Measurements from ENCODE around the gene PDXK.

Gene PDXK

GRCh38 chr21:43723648-43724047 is 4.7 kb downstream of the PDXK start:
- peaks cover 17% of the 10 kb centered on the region for H3K79me2 ChIP-seq (ENCODE audit: control insufficient read depth, insufficient read depth, low read length, poor library complexity)
- H4K8ac ChIP-seq (ENCODE audit: low read depth, low read length): no peak overlapping the region
- peaks cover 2% of the 10 kb centered on the region for H3K9me3 ChIP-seq (ENCODE audit: insufficient read depth, low read depth, low read length)
- DNase-seq: no peak
- H3K23ac ChIP-seq (ENCODE audit: low read length): no peak overlapping the region
- no peak overlapping the region for H4K12ac ChIP-seq (ENCODE audit: low read depth, low read length)
- no peak overlapping the region for H2AK5ac ChIP-seq (ENCODE audit: low read length)
- WGBS (ENCODE audit: extremely low coverage, insufficient coverage, insufficient read length): no CpG with 5 or more reads among the region's 12 CpGs
- peaks cover 7 to 11% of the 10 kb centered on the region in 2 experiments for H3K36me3 ChIP-seq (ENCODE audit: control insufficient read depth in 1 of 2, insufficient read depth in 2 of 2, low read length in 2 of 2)
- H4K91ac ChIP-seq (ENCODE audit: low read depth, low read length): no peak overlapping the region
- no peak overlapping the region for H3K27ac ChIP-seq (ENCODE audit: low read depth, low read length)
- H2BK120ac ChIP-seq (ENCODE audit: insufficient read depth, low read length, poor library complexity): no peak overlapping the region
- H3K14ac ChIP-seq (ENCODE audit: low read length): no peak overlapping the region
- no peak overlapping the region for H2BK12ac ChIP-seq (ENCODE audit: low read length)
- no peak overlapping the region for H3K4ac ChIP-seq (ENCODE audit: low read depth, low read length)
- no peak overlapping the region for H2BK5ac ChIP-seq (ENCODE audit: low read depth, low read length, poor library complexity)
- H3K4me1 ChIP-seq (ENCODE audit: control insufficient read depth in 1 of 2, insufficient read depth in 2 of 2, low read length in 2 of 2): peaks cover 22 to 25% of the 10 kb centered on the region in 2 experiments
- no peak overlapping the region for H2AFZ ChIP-seq (ENCODE audit: insufficient read depth, low read length, poor library complexity)
- H3K27me3 ChIP-seq (ENCODE audit: insufficient read depth, low read length): no peaks in the 10 kb centered on the region
- no peak overlapping the region for H3K4me3 ChIP-seq (ENCODE audit: low read depth, low read length)
- H3K4me2 ChIP-seq (ENCODE audit: low read length): no peak overlapping the region
- H3K9ac ChIP-seq (ENCODE audit: low read length): no peak overlapping the region
- H3K79me1 ChIP-seq (ENCODE audit: low read length): peaks cover 19% of the 10 kb centered on the region
- no peak overlapping the region for H3K18ac ChIP-seq (ENCODE audit: low read length)

DNA sequence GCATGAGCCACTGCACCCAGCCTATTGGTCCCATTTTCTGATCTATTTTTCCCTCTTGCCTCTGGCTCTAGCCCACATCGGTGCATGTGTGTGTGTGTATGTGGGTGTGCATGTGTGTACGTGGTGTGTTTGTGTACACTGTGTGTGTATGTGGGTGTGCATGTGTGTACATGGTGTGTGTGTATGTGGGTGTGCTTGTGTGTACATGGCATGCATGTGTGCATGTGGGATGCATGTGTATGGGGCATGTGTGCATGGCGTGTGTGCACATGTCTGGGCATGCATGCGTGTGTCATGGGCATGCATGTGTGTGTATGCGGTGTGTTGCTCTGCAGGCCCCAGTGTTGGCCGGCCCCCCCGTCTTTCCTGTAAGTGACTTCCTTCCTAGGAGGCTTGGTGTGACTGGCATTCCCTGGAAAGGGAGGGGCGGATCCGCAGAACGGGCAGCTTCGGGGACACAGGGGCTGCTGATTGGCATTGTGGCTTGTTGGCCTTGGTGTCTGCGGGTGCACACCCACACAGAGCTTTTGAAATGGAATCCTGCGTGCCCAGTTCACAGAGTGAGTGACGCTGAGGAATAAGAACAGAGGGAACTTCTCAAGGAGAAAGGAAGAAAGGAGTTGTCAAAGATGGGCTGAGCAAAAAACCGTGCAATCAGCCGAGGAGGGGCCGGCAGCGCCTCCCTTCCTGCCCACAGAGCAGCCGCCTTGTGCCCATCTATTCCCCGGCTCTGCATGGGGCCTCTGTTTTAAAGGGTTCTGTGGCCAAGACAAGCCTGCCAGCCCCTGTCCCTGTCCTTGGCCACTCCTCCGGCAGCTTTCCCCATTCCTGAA is 8.0 kb downstream of the PDXK start:
- H4K12ac ChIP-seq (ENCODE audit: low read depth, low read length): no peak overlapping the region
- H3K4ac ChIP-seq (ENCODE audit: low read depth, low read length): no peak overlapping the region
- H3K4me2 ChIP-seq (ENCODE audit: low read length): no peak overlapping the region
- no peak overlapping the region for H2AK5ac ChIP-seq (ENCODE audit: low read length)
- peak in 1 of 2 donors; percentile 51 for DNase-seq
- H3K9ac ChIP-seq (ENCODE audit: low read length): no peak overlapping the region
- H3K18ac ChIP-seq (ENCODE audit: low read length): no peak overlapping the region
- H2BK5ac ChIP-seq (ENCODE audit: low read depth, low read length, poor library complexity): no peak overlapping the region
- peaks cover 14 to 16% of the 10 kb centered on the region in 2 experiments for H3K4me1 ChIP-seq (ENCODE audit: control insufficient read depth in 1 of 2, insufficient read depth in 2 of 2, low read length in 2 of 2)
- no CpG with 5 or more reads among the region's 21 CpGs for WGBS (ENCODE audit: extremely low coverage, insufficient coverage, insufficient read length)
- H3K23ac ChIP-seq (ENCODE audit: low read length): peak overlapping the region; percentile 95
- H3K36me3 ChIP-seq (ENCODE audit: control insufficient read depth in 1 of 2, insufficient read depth in 2 of 2, low read length in 2 of 2): peaks cover 7 to 9% of the 10 kb centered on the region in 2 experiments
- H3K27ac ChIP-seq (ENCODE audit: low read depth, low read length): no peak overlapping the region
- H2BK120ac ChIP-seq (ENCODE audit: insufficient read depth, low read length, poor library complexity): no peak overlapping the region
- peaks cover 18% of the 10 kb centered on the region for H3K79me1 ChIP-seq (ENCODE audit: low read length)
- H3K9me3 ChIP-seq (ENCODE audit: insufficient read depth, low read depth, low read length): peaks cover 4% of the 10 kb centered on the region
- peak overlapping the region; percentile 60 for H3K4me3 ChIP-seq (ENCODE audit: low read depth, low read length)
- no peak overlapping the region for H2AFZ ChIP-seq (ENCODE audit: insufficient read depth, low read length, poor library complexity)
- no peak overlapping the region for H2BK12ac ChIP-seq (ENCODE audit: low read length)
- peaks cover 6% of the 10 kb centered on the region for H3K79me2 ChIP-seq (ENCODE audit: control insufficient read depth, insufficient read depth, low read length, poor library complexity)
- H3K27me3 ChIP-seq (ENCODE audit: insufficient read depth, low read length): no peaks in the 10 kb centered on the region
- no peak overlapping the region for H4K8ac ChIP-seq (ENCODE audit: low read depth, low read length)
- H4K91ac ChIP-seq (ENCODE audit: low read depth, low read length): peak overlapping the region; percentile 85
- H3K14ac ChIP-seq (ENCODE audit: low read length): no peak overlapping the region

- Histone ChIP-seq H2AK5ac (ENCODE audit: low read length) (peak overlapping the region; percentile 58), H3K4me1 (ENCODE audit: control insufficient read depth in 1 of 2, insufficient read depth in 2 of 2, low read length in 2 of 2) (peaks cover 14 to 16% of the 10 kb centered on the region in 2 experiments), H3K27ac (ENCODE audit: low read depth, low read length) (peak overlapping the region; percentile 69), H3K23ac (ENCODE audit: low read length) (no peak overlapping the region), H3K4ac (ENCODE audit: low read depth, low read length) (peak overlapping the region; percentile 49), H3K14ac (ENCODE audit: low read length) (peak overlapping the region; percentile 34), H4K8ac (ENCODE audit: low read depth, low read length) (peak overlapping the region; percentile 35), H3K9me3 (ENCODE audit: insufficient read depth, low read depth, low read length) (peaks cover 4% of the 10 kb centered on the region), H2AFZ (ENCODE audit: insufficient read depth, low read length, poor library complexity) (peak overlapping the region; percentile 2), H3K27me3 (ENCODE audit: insufficient read depth, low read length) (no peaks in the 10 kb centered on the region), H3K79me2 (ENCODE audit: control insufficient read depth, insufficient read depth, low read length, poor library complexity) (peaks cover 6% of the 10 kb centered on the region), H4K12ac (ENCODE audit: low read depth, low read length) (no peak overlapping the region), H3K4me3 (ENCODE audit: low read depth, low read length) (no peak overlapping the region), H3K36me3 (ENCODE audit: control insufficient read depth in 1 of 2, insufficient read depth in 2 of 2, low read length in 2 of 2) (peaks cover 7 to 9% of the 10 kb centered on the region in 2 experiments), H2BK120ac (ENCODE audit: insufficient read depth, low read length, poor library complexity) (peak overlapping the region; percentile 49), H3K79me1 (ENCODE audit: low read length) (peaks cover 18% of the 10 kb centered on the region), H2BK12ac (ENCODE audit: low read length) (peak overlapping the region; percentile 58), H3K9ac (ENCODE audit: low read length) (no peak overlapping the region), H2BK5ac (ENCODE audit: low read depth, low read length, poor library complexity) (no peak overlapping the region), H4K91ac (ENCODE audit: low read depth, low read length) (peak overlapping the region; percentile 85), H3K18ac (ENCODE audit: low read length) (peak overlapping the region; percentile 11), H3K4me2 (ENCODE audit: low read length) (peak overlapping the region; percentile 74)
- peak; percentile 89 to 94 for DNase-seq
- WGBS (ENCODE audit: extremely low coverage, insufficient coverage, insufficient read length): no CpG with 5 or more reads among the region's 10 CpGs
These were observed 8.7 kb downstream of the PDXK start for GRCh38 chr21:43727519-43728153.

- Histone ChIP-seq H3K4ac (ENCODE audit: low read depth, low read length) (peak overlapping the region; percentile 49), H3K23ac (ENCODE audit: low read length) (no peak overlapping the region), H2BK5ac (ENCODE audit: low read depth, low read length, poor library complexity) (peak overlapping the region; percentile 28), H3K9ac (ENCODE audit: low read length) (no peak overlapping the region), H2BK12ac (ENCODE audit: low read length) (peak overlapping the region; percentile 58), H2AK5ac (ENCODE audit: low read length) (peak overlapping the region; percentile 58), H2BK120ac (ENCODE audit: insufficient read depth, low read length, poor library complexity) (peak overlapping the region; percentile 49), H4K8ac (ENCODE audit: low read depth, low read length) (peak overlapping the region; percentile 35), H3K79me1 (ENCODE audit: low read length) (peaks cover 18% of the 10 kb centered on the region), H3K14ac (ENCODE audit: low read length) (peak overlapping the region; percentile 34), H3K27me3 (ENCODE audit: insufficient read depth, low read length) (no peaks in the 10 kb centered on the region), H3K36me3 (ENCODE audit: control insufficient read depth in 1 of 2, insufficient read depth in 2 of 2, low read length in 2 of 2) (peaks cover 7 to 9% of the 10 kb centered on the region in 2 experiments), H3K4me1 (ENCODE audit: control insufficient read depth in 1 of 2, insufficient read depth in 2 of 2, low read length in 2 of 2) (peaks cover 14 to 16% of the 10 kb centered on the region in 2 experiments), H3K4me2 (ENCODE audit: low read length) (peak overlapping the region; percentile 74), H3K18ac (ENCODE audit: low read length) (peak overlapping the region; percentile 11), H3K4me3 (ENCODE audit: low read depth, low read length) (peak overlapping the region; percentile 66), H3K9me3 (ENCODE audit: insufficient read depth, low read depth, low read length) (peaks cover 4% of the 10 kb centered on the region), H3K79me2 (ENCODE audit: control insufficient read depth, insufficient read depth, low read length, poor library complexity) (peaks cover 6% of the 10 kb centered on the region), H4K12ac (ENCODE audit: low read depth, low read length) (peak overlapping the region; percentile 4), H2AFZ (ENCODE audit: insufficient read depth, low read length, poor library complexity) (peak overlapping the region; percentile 2), H3K27ac (ENCODE audit: low read depth, low read length) (peak overlapping the region; percentile 69), H4K91ac (ENCODE audit: low read depth, low read length) (peak overlapping the region; percentile 85)
- no peak for DNase-seq
- no CpG with 5 or more reads among the region's 7 CpGs for WGBS (ENCODE audit: extremely low coverage, insufficient coverage, insufficient read length)
These were observed 9.2 kb downstream of the PDXK start for GRCh38 chr21:43728154-43728466.
